Thoracic aorta (tissue), 2 donors: Measurements from ENCODE around the gene MGAT3. TPM values are rescaled to one million over a fixed set of nuclear protein-coding genes. Genes with fewer than 3 reads are reported as not detected.

Experiments used
- ATAC-seq: fragments of 150-250 bp; one replicate; pipeline ENCODE4 v1.8.0; 2017; ENCODE audit warnings: low read depth; ENCODE audit not compliant: insufficient number of reproducible peaks, low FRiP score
- DNase-seq: peaks from one replicate; pipeline ENCODE4 v3.0.0-alpha.2; 2020; ENCODE audit warnings: low spot score
- H3K27ac ChIP-seq, 2 donors: fragments of 200-600 bp; sonication (generic); 1 replicate in 1 of 2; 2 replicates in 1 of 2; pipeline ENCODE4 v1.5.1; 2016; ENCODE audit warnings: mild to moderate bottlenecking in 2 of 2, moderate library complexity in 2 of 2
- H3K27me3 ChIP-seq: fragments of 200-600 bp; sonication (generic); replicated peaks from 2 replicates; pipeline ENCODE4 v1.6.0; 2016; ENCODE audit warnings: mild to moderate bottlenecking; ENCODE audit not compliant: insufficient read depth
- H3K36me3 ChIP-seq: fragments of 200-600 bp; sonication (generic); one replicate; pipeline ENCODE4 v1.5.1; 2016
- H3K4me1 ChIP-seq, 2 donors: fragments of 200-600 bp; sonication (generic); 1 replicate in 1 of 2; 2 replicates in 1 of 2; pipeline versions ENCODE4 v1.5.1 to v1.6.0; 2016; ENCODE audit warnings: low read depth in 2 of 2, mild to moderate bottlenecking in 1 of 2; ENCODE audit not compliant: control insufficient read depth in 1 of 2
- H3K4me3 ChIP-seq: fragments of 200-600 bp; sonication (generic); 2 replicates; pipeline ENCODE4 v1.5.1; 2016; ENCODE audit warnings: mild to moderate bottlenecking
- H3K9me3 ChIP-seq: fragments of 200-600 bp; sonication (generic); 2 replicates; pipeline ENCODE4 v1.5.1; 2016
- CTCF ChIP-seq: fragments of 200-600 bp; sonication (generic); IDR thresholded peaks from one replicate; pipeline ENCODE4 v1.5.1; 2019; ENCODE audit warnings: antibody characterized with exemption
- total RNA-seq, 2 donors: library from RNA; depleted of rRNA; stranded (reverse); fragments of >200 nt; gene quantifications; one replicate each; pipeline versions ENCODE4 v1.1.0 to v1.2.3, GENCODE V29; 2016

MGAT3 gene
- total RNA-seq, 2 donors from 2014 or later = 1.1 to 3.2 TPM

- H3K4me1 ChIP-seq = peaks cover 0 to 5% of the 10 kb centered on the region in 2 donors
- H3K27me3 ChIP-seq = no peaks in the 10 kb centered on the region
Observed at GRCh38 chr22:39469681-39470450, 13.1 kb downstream of the MGAT3 start.

DNA sequence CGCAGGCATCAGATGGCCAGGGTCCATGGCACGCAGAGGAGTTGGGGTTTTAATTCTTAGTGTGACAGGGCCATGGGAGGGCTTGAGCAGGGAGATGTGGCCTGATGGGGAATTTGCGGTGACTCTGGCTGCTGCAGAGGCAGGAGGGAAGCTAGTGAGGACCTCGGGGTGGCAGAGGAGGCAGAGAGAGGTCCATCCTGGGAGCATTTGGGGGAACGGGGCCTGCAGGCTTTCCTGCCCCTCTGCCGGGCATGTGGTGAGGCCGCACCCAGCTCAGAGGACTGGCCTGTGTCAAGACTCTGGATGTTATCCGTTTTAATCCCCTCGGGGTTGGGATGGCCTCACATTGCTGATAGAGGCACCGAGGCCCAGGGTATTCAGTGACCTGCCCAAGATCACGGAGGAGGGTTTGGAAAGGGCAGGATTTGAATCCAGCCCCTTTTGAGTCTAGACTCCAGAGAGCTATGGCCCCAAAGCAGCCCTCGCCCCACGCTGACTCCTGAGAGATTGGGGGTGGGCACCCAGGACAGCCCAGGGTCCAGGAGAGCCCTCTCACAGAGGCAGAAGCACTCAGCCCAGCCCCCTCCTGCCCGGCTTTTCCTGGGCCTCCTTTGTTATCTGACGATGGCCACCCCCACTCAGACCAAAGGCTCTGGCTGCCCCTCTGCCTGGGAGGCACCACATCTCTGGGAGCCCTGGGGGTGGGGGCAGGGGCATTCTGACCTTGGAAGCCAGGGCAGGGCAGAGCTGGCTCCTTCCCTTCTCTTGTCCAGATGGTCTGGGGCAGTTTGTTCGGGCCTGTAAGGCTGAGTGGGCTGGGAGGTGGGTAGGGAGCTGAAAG, 13.9 kb downstream of the MGAT3 start:
- H3K27me3 ChIP-seq = no peaks in the 10 kb centered on the region
- no peaks in the 10 kb centered on the region for H3K36me3 ChIP-seq
- ATAC-seq (no peak), DNase-seq (no peak)
- H3K4me3 ChIP-seq = no peak overlapping the region
- no peaks in the 10 kb centered on the region for H3K9me3 ChIP-seq
- no peak for TF ChIP-seq CTCF
- no peak overlapping the region for H3K27ac ChIP-seq
- H3K4me1 ChIP-seq = peaks cover 0 to 5% of the 10 kb centered on the region in 2 donors

More at GRCh38 chr22:39469681-39470450, 13.1 kb downstream of the MGAT3 start:
- H3K4me3 ChIP-seq = no peak overlapping the region
- H3K27ac ChIP-seq = no peak overlapping the region
- H3K36me3 ChIP-seq = no peaks in the 10 kb centered on the region
- TF ChIP-seq CTCF = no peak
- H3K9me3 ChIP-seq = no peaks in the 10 kb centered on the region
- DNase-seq = no peak
- no peak for ATAC-seq

- Histone ChIP-seq H3K36me3 (no peaks in the 10 kb centered on the region), H3K4me3 (no peak overlapping the region), H3K9me3 (no peaks in the 10 kb centered on the region), H3K27ac (no peak overlapping the region), H3K27me3 (no peaks in the 10 kb centered on the region), H3K4me1 (peaks cover 0 to 5% of the 10 kb centered on the region in 2 donors)
- TF ChIP-seq CTCF = no peak
- no peak for ATAC-seq
- DNase-seq = no peak
Observed at GRCh38 chr22:39471381-39472141, 14.7 kb downstream of the MGAT3 start.

- no peak for TF ChIP-seq CTCF
- Histone ChIP-seq H3K4me3 (no peak overlapping the region), H3K36me3 (no peaks in the 10 kb centered on the region), H3K27ac (no peak overlapping the region), H3K27me3 (no peaks in the 10 kb centered on the region), H3K9me3 (no peaks in the 10 kb centered on the region), H3K4me1 (peaks cover 0 to 5% of the 10 kb centered on the region in 2 donors)
- DNase-seq = no peak
- ATAC-seq = no peak
Observed at GRCh38 chr22:39472570-39473556, 16.1 kb downstream of the MGAT3 start.
